ENCODE results near the gene ZGPAT. TPM values are rescaled to one million over a fixed set of nuclear protein-coding genes. Genes with fewer than 3 reads are reported as not detected.

Gene ZGPAT
- total RNA-seq, 1 donor from 2014 or later = 32.8 TPM

- Mint-ChIP-seq H3K27me3 (no peaks in the 10 kb centered on the region), H3K27ac (no peak overlapping the region), H3K36me3 (no peaks in the 10 kb centered on the region), H3K4me1 (ENCODE audit: unreplicated experiment) (peaks cover 3% of the 10 kb centered on the region), H3K9me3 (no peaks in the 10 kb centered on the region), H3K4me3 (no peak overlapping the region)
- no peak for TF ChIP-seq CTCF (conservative IDR thresholded peaks at IDR 0.05)
- no peak for DNase-seq (ENCODE audit: extremely low spot score, unreplicated experiment)
These were observed 41.1 kb downstream of the ZGPAT start for GRCh38 chr20:63748934-63749270.

- DNase-seq (ENCODE audit: extremely low spot score, unreplicated experiment) = no peak
These were observed 42.0 kb downstream of the ZGPAT start for GRCh38 chr20:63749597-63750508.

GRCh38 chr20:63750807-63751470, 43.1 kb downstream of the ZGPAT start:
- no peak overlapping the region for H3K27ac Mint-ChIP-seq
- no peaks in the 10 kb centered on the region for H3K4me1 Mint-ChIP-seq (ENCODE audit: unreplicated experiment)

More at GRCh38 chr20:63749597-63750508, 42.0 kb downstream of the ZGPAT start:
- H3K4me3 Mint-ChIP-seq = no peak overlapping the region
- no peak for TF ChIP-seq CTCF (conservative IDR thresholded peaks at IDR 0.05)
- no peaks in the 10 kb centered on the region for H3K27me3 Mint-ChIP-seq
- no peaks in the 10 kb centered on the region for H3K9me3 Mint-ChIP-seq
- no peak overlapping the region for H3K27ac Mint-ChIP-seq
- H3K36me3 Mint-ChIP-seq = no peaks in the 10 kb centered on the region
- peaks cover 3% of the 10 kb centered on the region for H3K4me1 Mint-ChIP-seq (ENCODE audit: unreplicated experiment)

GRCh38 chr20:63751471-63752271, 43.8 kb downstream of the ZGPAT start:
- Mint-ChIP-seq H3K36me3 (no peaks in the 10 kb centered on the region), H3K27ac (no peak overlapping the region), H3K4me3 (no peak overlapping the region), H3K27me3 (no peaks in the 10 kb centered on the region), H3K4me1 (ENCODE audit: unreplicated experiment) (no peaks in the 10 kb centered on the region), H3K9me3 (no peaks in the 10 kb centered on the region)
- DNase-seq (ENCODE audit: extremely low spot score, unreplicated experiment) = no peak
- no peak for TF ChIP-seq CTCF (conservative IDR thresholded peaks at IDR 0.05)

More at GRCh38 chr20:63750807-63751470, 43.1 kb downstream of the ZGPAT start:
- H3K9me3 Mint-ChIP-seq = no peaks in the 10 kb centered on the region
- no peaks in the 10 kb centered on the region for H3K27me3 Mint-ChIP-seq
- H3K36me3 Mint-ChIP-seq = no peaks in the 10 kb centered on the region
- TF ChIP-seq CTCF (conservative IDR thresholded peaks at IDR 0.05) = no peak
- no peak overlapping the region for H3K4me3 Mint-ChIP-seq
- DNase-seq (ENCODE audit: extremely low spot score, unreplicated experiment) = no peak

- no peaks in the 10 kb centered on the region for H3K36me3 Mint-ChIP-seq
- TF ChIP-seq CTCF (conservative IDR thresholded peaks at IDR 0.05) = no peak
- no peaks in the 10 kb centered on the region for H3K4me1 Mint-ChIP-seq (ENCODE audit: unreplicated experiment)
- no peak overlapping the region for H3K27ac Mint-ChIP-seq
- no peaks in the 10 kb centered on the region for H3K27me3 Mint-ChIP-seq
- no peak for DNase-seq (ENCODE audit: extremely low spot score, unreplicated experiment)
- H3K4me3 Mint-ChIP-seq = no peak overlapping the region
- no peaks in the 10 kb centered on the region for H3K9me3 Mint-ChIP-seq
These were observed 44.7 kb downstream of the ZGPAT start for GRCh38 chr20:63752411-63753101.

Measured in type B pancreatic cell (in vitro differentiated cells).